Measurements from ENCODE around the gene CIITA. TPM values are rescaled to one million over a fixed set of nuclear protein-coding genes. Genes with fewer than 3 reads are reported as not detected.

CIITA gene
- total and polyA plus RNA-seq, 10 of the 15 experiments (the other 5 are each of a cell fraction or from before 2014, with no cell fraction given): 11.5 to 145 (median 49.7) TPM

- no peaks in the 10 kb centered on the region for H3K4me1 ChIP-seq (ENCODE audit: control insufficient read depth, insufficient read depth, low read length)
- H3K4me2 ChIP-seq (ENCODE audit: control insufficient read depth, insufficient read depth): no peak overlapping the region
- H3K9ac ChIP-seq (ENCODE audit: control insufficient read depth, insufficient read depth, low read length): no peak overlapping the region
- SMC1A ChIA-PET (ENCODE audit: uncharacterized antibody, unreplicated experiment): interaction anchor here (1.0 kb wide), 1 partner anchor 51 kb away, joined by 3 read pairs; no protein-coding TSS in a partner anchor
- H3K27ac ChIP-seq (ENCODE audit: control insufficient read depth, insufficient read depth): no peak overlapping the region
- intact Hi-C loops (cut with micrococcal nuclease; ENCODE audit: unreplicated experiment): no loop called here
- no peaks in the 10 kb centered on the region for H3K36me3 ChIP-seq (ENCODE audit: control insufficient read depth in 2 of 2, insufficient read depth in 2 of 2, low read length in 1 of 2)
- TF ChIP-seq NBN (IDR thresholded peaks at IDR 0.05) (0 out of 2 replicates have a peak, but pooled peaks have one; percentile 42), USF2 (IDR thresholded peaks at IDR 0.05; ENCODE audit: borderline replicate concordance, low read depth, low read length) (no peak), MAX (IDR thresholded peaks at IDR 0.05; ENCODE audit: low read depth, low read length) (no peak), FOS (IDR thresholded peaks at IDR 0.05; ENCODE audit: borderline replicate concordance, extremely low read depth, insufficient read length) (no peak), HDGF (IDR thresholded peaks at IDR 0.05) (peak; percentile 44; the same call in 1 of the 2 replicates)
- BruUV-seq (replicated peaks): no TSS peak
- ATAC-seq: no peak
- no peak for DNase-seq (ENCODE audit: low read depth, low spot score)
- POLR2A ChIA-PET: no interaction called here
- H3K79me2 ChIP-seq (ENCODE audit: control insufficient read depth, insufficient read depth, low read length): no peaks in the 10 kb centered on the region
- no peak overlapping the region for H3K4me3 ChIP-seq
- in situ Hi-C loops (cut with MboI): no loop called here
- no peaks in the 10 kb centered on the region for H3K9me3 ChIP-seq (replicated peaks; ENCODE audit: control insufficient read depth, insufficient read depth, low read length)
- H2AFZ ChIP-seq (ENCODE audit: control insufficient read depth, low read depth, low read length): no peak overlapping the region
- no peaks in the 10 kb centered on the region for H4K20me1 ChIP-seq (ENCODE audit: control insufficient read depth, insufficient read depth)
- RAD21 ChIA-PET (ENCODE audit: unreplicated experiment): no interaction called here
- CTCF ChIA-PET: no interaction called here
- no peaks in the 10 kb centered on the region for H3K27me3 ChIP-seq (replicated peaks in 1 of 2; ENCODE audit: control insufficient read depth in 2 of 2, insufficient read depth in 2 of 2, low read length in 1 of 2)
- no peak for FAIRE-seq
- WGBS (ENCODE audit: insufficient coverage, insufficient replicate concordance, low lambda C conversion rate, missing lambda C conversion rate): 44% methylated on average over 2 of the region's 2 CpGs
These were observed 18.0 kb upstream of the CIITA start for GRCh38 chr16:10859020-10859419.

- in situ Hi-C loops (cut with MboI) (no loop called here), intact Hi-C loops (cut with micrococcal nuclease; ENCODE audit: unreplicated experiment) (no loop called here)
- ChIA-PET RAD21 (ENCODE audit: unreplicated experiment) (no interaction called here), CTCF (no interaction called here), POLR2A (no interaction called here), SMC1A (ENCODE audit: uncharacterized antibody, unreplicated experiment) (interaction anchor here (0.9 to 1.0 kb wide), 2 partner anchors 10 to 50 kb away, joined by 3 to 5 read pairs; no protein-coding TSS in a partner anchor)
- Histone ChIP-seq H3K27ac (ENCODE audit: control insufficient read depth, insufficient read depth) (no peak overlapping the region), H3K27me3 (replicated peaks in 1 of 2; ENCODE audit: control insufficient read depth in 2 of 2, insufficient read depth in 2 of 2, low read length in 1 of 2) (no peaks in the 10 kb centered on the region), H3K36me3 (ENCODE audit: control insufficient read depth in 2 of 2, insufficient read depth in 2 of 2, low read length in 1 of 2) (no peaks in the 10 kb centered on the region), H3K4me3 (no peak overlapping the region), H3K79me2 (ENCODE audit: control insufficient read depth, insufficient read depth, low read length) (no peaks in the 10 kb centered on the region), H3K4me2 (ENCODE audit: control insufficient read depth, insufficient read depth) (no peak overlapping the region), H3K9me3 (replicated peaks; ENCODE audit: control insufficient read depth, insufficient read depth, low read length) (no peaks in the 10 kb centered on the region), H4K20me1 (ENCODE audit: control insufficient read depth, insufficient read depth) (no peaks in the 10 kb centered on the region), H2AFZ (ENCODE audit: control insufficient read depth, low read depth, low read length) (no peak overlapping the region), H3K9ac (ENCODE audit: control insufficient read depth, insufficient read depth, low read length) (no peak overlapping the region), H3K4me1 (ENCODE audit: control insufficient read depth, insufficient read depth, low read length) (no peaks in the 10 kb centered on the region)
- WGBS (ENCODE audit: insufficient coverage, insufficient replicate concordance, low lambda C conversion rate, missing lambda C conversion rate): 76% methylated on average over 6 of the region's 6 CpGs
- no TSS peak for BruUV-seq (replicated peaks)
- no peak for DNase-seq (ENCODE audit: low read depth, low spot score)
- ATAC-seq: no peak
- TF ChIP-seq DPF2 (IDR thresholded peaks at IDR 0.05): no peak
- no peak for TF ChIP-seq JUND (IDR thresholded peaks at IDR 0.05; ENCODE audit: low read depth, low read length)
- FAIRE-seq: no peak
These were observed 17.3 kb upstream of the CIITA start for GRCh38 chr16:10859658-10860057.
